SK-N-SH treated with all-trans-retinoic acid at 6 μM for 48 hours (cell line): Measurements from ENCODE around the gene ZBTB12.

ENCODE experiments used
- ATAC-seq: fragments of 200-7000 bp; cut with Tn5 transposase; 3 replicates; pipeline ENCODE4 v1.9.1; 2020; ENCODE audit warnings: mild to moderate bottlenecking, moderate library complexity
- ARNTL ChIP-seq: fragments of 450-650 bp; formaldehyde crosslinking; IDR thresholded peaks from 2 replicates; pipeline ENCODE4 v1.5.0; 2020; ENCODE audit warnings: low read depth, mild to moderate bottlenecking, moderate library complexity, borderline replicate concordance
- BACH2 ChIP-seq: fragments of 250-450 bp; sonication (Bioruptor Pico); IDR thresholded peaks from 2 replicates; pipeline ENCODE4 v1.9.0; 2021; ENCODE audit warnings: mild to moderate bottlenecking, borderline replicate concordance
- CREB5 ChIP-seq: fragments of 250-450 bp; sonication (Bioruptor Pico); IDR thresholded peaks from 2 replicates; pipeline ENCODE4 v1.5.1; 2020; ENCODE audit warnings: low read depth, mild to moderate bottlenecking, moderate library complexity
- CSDC2 ChIP-seq: fragments of 250-450 bp; sonication (Bioruptor Pico); IDR thresholded peaks from 2 replicates; pipeline ENCODE4 v1.5.0; 2020; ENCODE audit warnings: mild to moderate bottlenecking, moderate library complexity
- CSRNP3 ChIP-seq: fragments of 250-450 bp; sonication (Bioruptor Pico); IDR thresholded peaks from 2 replicates; pipeline ENCODE4 v1.5.1; 2021; ENCODE audit warnings: mild to moderate bottlenecking, moderate library complexity
- GLIS3 ChIP-seq: fragments of 250-450 bp; sonication (Bioruptor Pico); IDR thresholded peaks from 2 replicates; pipeline ENCODE4 v1.5.0; 2020; ENCODE audit warnings: mild to moderate bottlenecking, moderate library complexity
- ISL1 ChIP-seq: fragments of 250-450 bp; sonication (Bioruptor Pico); IDR thresholded peaks from 2 replicates; pipeline ENCODE4 v2.1.2; 2022; ENCODE audit warnings: mild to moderate bottlenecking, moderate library complexity
- OSR1 ChIP-seq: fragments of 250-450 bp; sonication (Bioruptor Pico); IDR thresholded peaks from 2 replicates; pipeline ENCODE4 v1.8.0; 2022; ENCODE audit warnings: moderate library complexity, mild to moderate bottlenecking, inconsistent platforms
- POU6F1 ChIP-seq: fragments of 250-450 bp; sonication (Bioruptor Pico); IDR thresholded peaks from 2 replicates; pipeline ENCODE4 v1.8.0; 2021; ENCODE audit warnings: low read depth, mild to moderate bottlenecking, moderate library complexity, borderline replicate concordance
- RARB ChIP-seq: fragments of 250-450 bp; sonication (Bioruptor Pico); IDR thresholded peaks from 2 replicates; pipeline ENCODE4 v1.8.0; 2021; ENCODE audit warnings: mild to moderate bottlenecking, moderate library complexity
- TCF4 ChIP-seq: fragments of 250-450 bp; sonication (Bioruptor Pico); IDR thresholded peaks from 2 replicates; pipeline ENCODE4 v1.8.0; 2021; ENCODE audit warnings: mild to moderate bottlenecking, moderate library complexity, borderline replicate concordance
- TOX ChIP-seq: fragments of 250-450 bp; sonication (Bioruptor Pico); IDR thresholded peaks from 2 replicates; pipeline ENCODE4 v1.8.0; 2021; ENCODE audit warnings: mild to moderate bottlenecking, moderate library complexity, borderline replicate concordance
- TSHZ2 ChIP-seq: fragments of 250-450 bp; sonication (Bioruptor Pico); IDR thresholded peaks from 2 replicates; pipeline ENCODE4 v1.5.0; 2020; ENCODE audit warnings: mild to moderate bottlenecking, moderate library complexity
- ZC3H10 ChIP-seq: fragments of 250-450 bp; sonication (Bioruptor Pico); IDR thresholded peaks from 2 replicates; pipeline ENCODE4 v1.5.1; 2021; ENCODE audit warnings: mild to moderate bottlenecking, moderate library complexity
- ZFP3 ChIP-seq: fragments of 250-450 bp; sonication (Bioruptor Pico); IDR thresholded peaks from 2 replicates; pipeline ENCODE4 v1.5.0; 2020; ENCODE audit warnings: mild to moderate bottlenecking, moderate library complexity
- ZFP30 ChIP-seq: fragments of 450-650 bp; formaldehyde crosslinking; IDR thresholded peaks from 2 replicates; pipeline ENCODE4 v1.5.0; 2022; ENCODE audit warnings: mild to moderate bottlenecking, moderate library complexity
- ZNF565 ChIP-seq: fragments of 450-650 bp; formaldehyde crosslinking; conservative IDR thresholded peaks from 2 replicates; pipeline ENCODE4 v1.5.0; 2020; ENCODE audit warnings: low read depth, mild to moderate bottlenecking, moderate library complexity
- ZNF70 ChIP-seq: fragments of 450-650 bp; formaldehyde crosslinking; IDR thresholded peaks from 2 replicates; pipeline ENCODE4 v1.5.0; 2020; ENCODE audit warnings: mild to moderate bottlenecking, moderate library complexity
- ZNF8 ChIP-seq: fragments of 450-650 bp; formaldehyde crosslinking; IDR thresholded peaks from 2 replicates; pipeline ENCODE4 v1.5.0; 2020; ENCODE audit warnings: mild to moderate bottlenecking, moderate library complexity
- TF ChIP-seq, protein P1 (sequence below): fragments of 250-450 bp; sonication (Bioruptor Pico); IDR thresholded peaks from 2 replicates; pipeline ENCODE4 v1.8.0; 2020; ENCODE audit warnings: mild to moderate bottlenecking, moderate library complexity, borderline replicate concordance

The ZBTB12 gene

DNA sequence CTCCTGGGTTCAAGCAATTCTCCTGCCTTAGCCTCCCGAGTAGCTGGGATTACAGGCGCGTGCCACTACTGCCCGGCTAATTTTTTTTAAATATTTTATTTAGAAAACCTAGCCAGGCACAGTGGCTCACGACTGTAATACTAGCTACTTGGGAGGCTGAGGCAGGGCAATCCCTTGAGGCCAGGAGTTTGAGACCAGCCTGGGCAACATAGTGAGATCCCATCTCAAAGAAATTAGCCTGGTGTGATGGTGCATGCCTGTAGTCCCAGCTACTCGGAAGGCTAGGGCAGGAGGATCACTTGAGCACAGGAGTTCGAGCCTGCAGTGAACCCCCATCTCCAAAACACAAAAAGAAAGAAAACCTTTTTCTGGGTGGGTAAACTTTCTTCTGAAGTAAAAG lies 25.5 kb downstream of the ZBTB12 start (continued):
- TF ChIP-seq, protein P1, sequence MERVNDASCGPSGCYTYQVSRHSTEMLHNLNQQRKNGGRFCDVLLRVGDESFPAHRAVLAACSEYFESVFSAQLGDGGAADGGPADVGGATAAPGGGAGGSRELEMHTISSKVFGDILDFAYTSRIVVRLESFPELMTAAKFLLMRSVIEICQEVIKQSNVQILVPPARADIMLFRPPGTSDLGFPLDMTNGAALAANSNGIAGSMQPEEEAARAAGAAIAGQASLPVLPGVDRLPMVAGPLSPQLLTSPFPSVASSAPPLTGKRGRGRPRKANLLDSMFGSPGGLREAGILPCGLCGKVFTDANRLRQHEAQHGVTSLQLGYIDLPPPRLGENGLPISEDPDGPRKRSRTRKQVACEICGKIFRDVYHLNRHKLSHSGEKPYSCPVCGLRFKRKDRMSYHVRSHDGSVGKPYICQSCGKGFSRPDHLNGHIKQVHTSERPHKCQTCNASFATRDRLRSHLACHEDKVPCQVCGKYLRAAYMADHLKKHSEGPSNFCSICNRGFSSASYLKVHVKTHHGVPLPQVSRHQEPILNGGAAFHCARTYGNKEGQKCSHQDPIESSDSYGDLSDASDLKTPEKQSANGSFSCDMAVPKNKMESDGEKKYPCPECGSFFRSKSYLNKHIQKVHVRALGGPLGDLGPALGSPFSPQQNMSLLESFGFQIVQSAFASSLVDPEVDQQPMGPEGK (CRISPR knock-in tag), result no peak
- no peak for TF ChIP-seq GLIS3 (CRISPR knock-in tag)

DNA sequence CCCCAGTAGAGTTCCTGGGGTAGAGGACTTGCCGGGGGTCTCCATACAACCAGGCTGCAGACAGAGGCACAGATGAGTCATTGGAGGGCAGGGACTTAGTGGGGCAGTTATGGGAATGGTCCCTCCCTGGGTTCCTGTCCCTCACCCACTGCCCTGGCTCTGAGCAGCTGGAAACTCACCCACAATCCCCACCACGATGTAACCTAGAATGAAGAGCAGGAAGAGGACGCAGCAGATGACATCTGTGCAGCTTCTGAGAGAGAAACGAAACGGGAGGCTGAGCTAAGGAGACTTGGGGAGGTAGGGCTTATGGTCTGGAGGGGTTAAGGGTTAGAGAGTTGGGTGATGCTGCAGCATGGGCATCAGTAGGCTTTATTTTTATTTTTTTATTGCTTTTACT lies 26.0 kb downstream of the ZBTB12 start:
- TF ChIP-seq, protein P1 (CRISPR knock-in tag), result no peak
- TF ChIP-seq ZFP30 (CRISPR knock-in tag) (no peak), CSRNP3 (CRISPR knock-in tag) (no peak), ZNF8 (CRISPR knock-in tag) (no peak), TOX (CRISPR knock-in tag) (no peak), ZC3H10 (CRISPR knock-in tag) (no peak)
- no peak for ATAC-seq

- no peak for ATAC-seq
- TF ChIP-seq ZFP3 (CRISPR knock-in tag) (no peak), GLIS3 (CRISPR knock-in tag) (no peak), TCF4 (CRISPR knock-in tag) (no peak), ZNF565 (no peak), RARB (CRISPR knock-in tag) (no peak), ZNF70 (CRISPR knock-in tag) (no peak), ISL1 (no peak), OSR1 (no peak), CSDC2 (CRISPR knock-in tag) (no peak), ZC3H10 (CRISPR knock-in tag) (no peak), ARNTL (CRISPR knock-in tag) (no peak), BACH2 (CRISPR knock-in tag) (no peak), CREB5 (CRISPR knock-in tag) (no peak), TSHZ2 (no peak), POU6F1 (CRISPR knock-in tag) (no peak)
- TF ChIP-seq, protein P1 (CRISPR knock-in tag), result no peak
Observed at GRCh38 chr6:31874836-31875572, 26.9 kb downstream of the ZBTB12 start.
